GM12865 (cell line): Measurements from ENCODE around the gene HOXA3.

ENCODE experiments used
- DNase-seq: peaks from one replicate; pipeline ENCODE4 v3.0.0; 2010; ENCODE audit warnings: low read depth
- H3K4me3 ChIP-seq: 2 replicates; pipeline ENCODE4 v1.5.1; 2011; ENCODE audit warnings: mild to moderate bottlenecking, low read depth, low read length, control low read depth
- CTCF ChIP-seq: IDR thresholded peaks from 2 replicates; pipeline ENCODE4 v1.5.1; 2011; ENCODE audit warnings: low read length, control low read depth, low read depth, inconsistent platforms; ENCODE audit not compliant: insufficient read depth; ENCODE audit errors: missing control alignments

Gene HOXA3

GRCh38 chr7:27106901-27107240 is 45.5 kb downstream of the HOXA3 start:
- TF ChIP-seq CTCF: no peak
- H3K4me3 ChIP-seq: no peak overlapping the region
- no peak for DNase-seq

- no peak for DNase-seq
- TF ChIP-seq CTCF: no peak
- H3K4me3 ChIP-seq: no peak overlapping the region
Measured at GRCh38 chr7:27106181-27106900, 46.0 kb downstream of the HOXA3 start.

GRCh38 chr7:27105301-27106031 is 46.9 kb downstream of the HOXA3 start:
- no peak overlapping the region for H3K4me3 ChIP-seq
- no peak for TF ChIP-seq CTCF
- DNase-seq: no peak

- no peak for TF ChIP-seq CTCF
- DNase-seq: no peak
- no peak overlapping the region for H3K4me3 ChIP-seq
Measured at GRCh38 chr7:27104341-27105058, 47.9 kb downstream of the HOXA3 start.

GRCh38 chr7:27103489-27104226 is 48.7 kb downstream of the HOXA3 start:
- H3K4me3 ChIP-seq: no peak overlapping the region
- no peak for DNase-seq
- TF ChIP-seq CTCF: no peak

GRCh38 chr7:27102581-27103442 is 49.6 kb downstream of the HOXA3 start, which contains the start of gene HOXA2:
HOXA2 (minus strand) TSS chr7:27102683; CDS start chr7:27102500, 183 bp downstream.
- no peak within 1 kb of the TSS for H3K4me3 ChIP-seq
- DNase-seq: no peak
- TF ChIP-seq CTCF: no peak
